K562 (cell line): ENCODE data around the gene CFAP221. TPM values are rescaled to one million over a fixed set of nuclear protein-coding genes. Genes with fewer than 3 reads are reported as not detected.

Experiments
- GATA2 ChIP-seq: sonication (generic); formaldehyde crosslinking; IDR thresholded peaks from 2 replicates; pipeline ENCODE4 v1.4.0; 2020; ENCODE audit warnings: mild to moderate bottlenecking, missing genetic modification reagents
- GATAD2A ChIP-seq: fragments of 450-650 bp; IDR thresholded peaks from 2 replicates; pipeline ENCODE4 v1.6.1; 2017
- MECOM ChIP-seq: fragments of 250-450 bp; sonication (Bioruptor Pico); IDR thresholded peaks from 2 replicates; pipeline ENCODE4 v1.8.0; 2022; ENCODE audit warnings: inconsistent platforms
- NFYB ChIP-seq: IDR thresholded peaks from 2 replicates; pipeline ENCODE4 v1.6.1; 2011; ENCODE audit warnings: mild to moderate bottlenecking, moderate library complexity; ENCODE audit not compliant: insufficient read length; ENCODE audit errors: extremely low read depth
- PHF8 ChIP-seq: fragments of 200-600 bp; sonication (generic); IDR thresholded peaks from 2 replicates; pipeline ENCODE4 v1.6.1; 2012; ENCODE audit warnings: mixed run types, mild to moderate bottlenecking, inconsistent platforms, low read length, moderate library complexity, borderline replicate concordance
- SIRT6 ChIP-seq: IDR thresholded peaks from one replicate; pipeline ENCODE4 v1.6.1; 2012; ENCODE audit warnings: low read depth, mild to moderate bottlenecking, control low read depth, inconsistent platforms, low read length, moderate library complexity
- YY1 ChIP-seq, 3 experiments: IDR thresholded peaks; 2 replicates each; pipeline ENCODE4 v1.6.1; 2011; ENCODE audit warnings: low read length in 2 of 3, mild to moderate bottlenecking in 2 of 3, moderate library complexity in 2 of 3, borderline replicate concordance in 1 of 3, control low read depth in 1 of 3, low read depth in 1 of 3; ENCODE audit not compliant: insufficient read depth in 3 of 3, insufficient replicate concordance in 2 of 3, control insufficient read depth in 1 of 3, insufficient read length in 1 of 3; ENCODE audit errors: extremely low read depth in 1 of 3
- ZC3H11A ChIP-seq: IDR thresholded peaks from 2 replicates; pipeline ENCODE4 v1.6.1; 2012; ENCODE audit warnings: low read depth, low read length, improper control_type of control experiment
- ZNF184 ChIP-seq: sonication (generic); formaldehyde crosslinking; IDR thresholded peaks from 2 replicates; pipeline ENCODE4 v1.5.0; 2020; ENCODE audit warnings: missing genetic modification reagents
- ZNF347 ChIP-seq: fragments of 450-650 bp; formaldehyde crosslinking; IDR thresholded peaks from 2 replicates; pipeline ENCODE4 v1.4.0; 2020; ENCODE audit warnings: low read depth, mild to moderate bottlenecking, moderate library complexity
- ZNF551 ChIP-seq: fragments of 250-450 bp; sonication (Bioruptor Pico); IDR thresholded peaks from 2 replicates; pipeline ENCODE4 v1.5.0; 2021; ENCODE audit warnings: mild to moderate bottlenecking, moderate library complexity
- ZNF584 ChIP-seq: fragments of 200-800 bp; sonication (Bioruptor generic); IDR thresholded peaks from 2 replicates; pipeline ENCODE4 v1.6.1; 2016; ENCODE audit warnings: low read depth, mild to moderate bottlenecking, missing genetic modification characterization, missing compliant biosample characterization
- ZZZ3 ChIP-seq: fragments of 450-650 bp; IDR thresholded peaks from 2 replicates; pipeline ENCODE4 v1.6.1; 2016; ENCODE audit warnings: antibody characterized with exemption, mild to moderate bottlenecking, moderate library complexity
- polyA plus RNA-seq, 8 experiments: library from polyadenylated mRNA; depleted of rRNA in 4 of 8; stranded (reverse) in 5 of 8; unstranded in 3 of 8; fragments of >200 nt; fragmentation: Nextera tagmentation in 2 of 8; fragmentation: Illumina TruSeq in 1 of 8; extraction: Ambion mirVana in 2 of 8; extraction: Trizol in 1 of 8; gene quantifications; 2 replicates each; pipeline versions ENCODE4 v1.2.1 to v1.2.3, GENCODE V29; 2011 to 2014; ENCODE audit warnings: inconsistent platforms in 1 of 8, missing spikeins in 1 of 8
- total RNA-seq, 7 experiments: library from RNA; depleted of rRNA in 6 of 7; stranded (reverse); fragments of >200 nt in 6 of 7; fragmentation: Illumina TruSeq in 2 of 7; extraction: Trizol in 2 of 7; gene quantifications; 2 replicates each; pipeline versions ENCODE4 v1.2.1 to v1.2.3, GENCODE V29; 2011 to 2021; ENCODE audit warnings: low replicate concordance in 1 of 7
- TF ChIP-seq, protein P1 (sequence below): fragments of 450-650 bp; IDR thresholded peaks from 2 replicates; pipeline ENCODE4 v1.6.1; 2016
- TF ChIP-seq, protein P2 (sequence below), 2 experiments: fragments of 450-650 bp; formaldehyde crosslinking in 1 of 2; IDR thresholded peaks; 2 replicates each; pipeline versions ENCODE4 v1.4.0 to v1.6.1; 2014 to 2020; ENCODE audit warnings: mild to moderate bottlenecking in 2 of 2, borderline replicate concordance in 1 of 2, low read depth in 1 of 2

The CFAP221 gene
- total and polyA plus RNA-seq, 9 of the 15 experiments (the other 6 are each of a cell fraction or from before 2014, with no cell fraction given): 0.09 to 1.4 (median 0.65) TPM

DNA sequence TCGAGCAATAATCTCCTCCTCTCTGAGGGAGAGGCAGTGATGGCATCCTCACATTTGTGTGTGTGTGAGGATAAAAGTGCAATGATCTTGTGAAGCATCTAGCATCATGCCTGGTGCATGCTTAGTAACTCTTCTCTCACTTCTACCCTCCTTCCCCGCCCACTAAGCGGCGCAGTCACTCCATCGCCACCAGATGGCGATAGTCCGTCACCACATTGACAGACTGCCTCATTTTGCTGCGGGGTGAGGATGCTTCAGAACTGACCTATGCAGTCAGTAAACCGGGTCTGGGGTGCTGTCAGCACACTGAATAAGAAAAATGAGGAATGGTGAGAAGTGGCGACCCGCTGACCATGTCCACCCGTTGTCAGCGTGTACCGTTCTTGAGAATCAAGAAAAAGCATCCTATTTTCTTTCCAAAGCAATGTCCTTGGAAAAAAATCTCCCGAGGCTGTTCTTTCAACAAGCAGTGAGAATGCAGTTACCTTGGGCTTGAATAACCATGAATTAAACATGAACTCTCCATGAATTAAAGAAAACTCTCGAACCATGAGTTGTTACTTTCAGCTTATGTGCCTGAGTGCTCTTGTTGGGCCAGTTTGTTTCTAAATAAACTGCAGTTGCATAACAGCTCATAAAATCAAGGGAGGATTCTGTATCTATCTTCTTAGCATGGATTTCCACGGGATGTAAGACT is 97.5 kb downstream of the CFAP221 start (continued):
- TF ChIP-seq ZC3H11A: no peak
- TF ChIP-seq GATAD2A: no peak
- TF ChIP-seq ZNF347 (CRISPR knock-in tag): no peak
- TF ChIP-seq NFYB: no peak
- no peak for TF ChIP-seq PHF8
- peak in 1 of 3 experiments; percentile 15 for TF ChIP-seq YY1 (IDR thresholded peaks at IDR 0.05; ENCODE audit: borderline replicate concordance in 1 of 3, control insufficient read depth in 1 of 3, extremely low read depth in 1 of 3, insufficient read depth in 3 of 3, insufficient read length in 1 of 3, insufficient replicate concordance in 2 of 3, low read depth in 1 of 3, low read length in 2 of 3)
- TF ChIP-seq, protein P1, sequence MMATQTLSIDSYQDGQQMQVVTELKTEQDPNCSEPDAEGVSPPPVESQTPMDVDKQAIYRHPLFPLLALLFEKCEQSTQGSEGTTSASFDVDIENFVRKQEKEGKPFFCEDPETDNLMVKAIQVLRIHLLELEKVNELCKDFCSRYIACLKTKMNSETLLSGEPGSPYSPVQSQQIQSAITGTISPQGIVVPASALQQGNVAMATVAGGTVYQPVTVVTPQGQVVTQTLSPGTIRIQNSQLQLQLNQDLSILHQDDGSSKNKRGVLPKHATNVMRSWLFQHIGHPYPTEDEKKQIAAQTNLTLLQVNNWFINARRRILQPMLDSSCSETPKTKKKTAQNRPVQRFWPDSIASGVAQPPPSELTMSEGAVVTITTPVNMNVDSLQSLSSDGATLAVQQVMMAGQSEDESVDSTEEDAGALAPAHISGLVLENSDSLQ: 0 out of 2 replicates have a peak, but pooled peaks have one; percentile 15
- no peak for TF ChIP-seq ZNF584 (CRISPR knock-in tag)
- no peak for TF ChIP-seq MECOM (CRISPR knock-in tag)
- TF ChIP-seq GATA2 (CRISPR knock-in tag): no peak
- TF ChIP-seq ZNF551: no peak
- TF ChIP-seq ZZZ3: no peak
- no peak for TF ChIP-seq ZNF184 (CRISPR knock-in tag)
- TF ChIP-seq, protein P2, sequence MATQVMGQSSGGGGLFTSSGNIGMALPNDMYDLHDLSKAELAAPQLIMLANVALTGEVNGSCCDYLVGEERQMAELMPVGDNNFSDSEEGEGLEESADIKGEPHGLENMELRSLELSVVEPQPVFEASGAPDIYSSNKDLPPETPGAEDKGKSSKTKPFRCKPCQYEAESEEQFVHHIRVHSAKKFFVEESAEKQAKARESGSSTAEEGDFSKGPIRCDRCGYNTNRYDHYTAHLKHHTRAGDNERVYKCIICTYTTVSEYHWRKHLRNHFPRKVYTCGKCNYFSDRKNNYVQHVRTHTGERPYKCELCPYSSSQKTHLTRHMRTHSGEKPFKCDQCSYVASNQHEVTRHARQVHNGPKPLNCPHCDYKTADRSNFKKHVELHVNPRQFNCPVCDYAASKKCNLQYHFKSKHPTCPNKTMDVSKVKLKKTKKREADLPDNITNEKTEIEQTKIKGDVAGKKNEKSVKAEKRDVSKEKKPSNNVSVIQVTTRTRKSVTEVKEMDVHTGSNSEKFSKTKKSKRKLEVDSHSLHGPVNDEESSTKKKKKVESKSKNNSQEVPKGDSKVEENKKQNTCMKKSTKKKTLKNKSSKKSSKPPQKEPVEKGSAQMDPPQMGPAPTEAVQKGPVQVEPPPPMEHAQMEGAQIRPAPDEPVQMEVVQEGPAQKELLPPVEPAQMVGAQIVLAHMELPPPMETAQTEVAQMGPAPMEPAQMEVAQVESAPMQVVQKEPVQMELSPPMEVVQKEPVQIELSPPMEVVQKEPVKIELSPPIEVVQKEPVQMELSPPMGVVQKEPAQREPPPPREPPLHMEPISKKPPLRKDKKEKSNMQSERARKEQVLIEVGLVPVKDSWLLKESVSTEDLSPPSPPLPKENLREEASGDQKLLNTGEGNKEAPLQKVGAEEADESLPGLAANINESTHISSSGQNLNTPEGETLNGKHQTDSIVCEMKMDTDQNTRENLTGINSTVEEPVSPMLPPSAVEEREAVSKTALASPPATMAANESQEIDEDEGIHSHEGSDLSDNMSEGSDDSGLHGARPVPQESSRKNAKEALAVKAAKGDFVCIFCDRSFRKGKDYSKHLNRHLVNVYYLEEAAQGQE (IDR thresholded peaks at IDR 0.05; ENCODE audit: borderline replicate concordance): peak; percentile 62; the same call in 1 of the 2 replicates
- TF ChIP-seq, protein P2 (CRISPR knock-in tag; IDR thresholded peaks at IDR 0.05; ENCODE audit: low read depth): no peak
- TF ChIP-seq SIRT6: no peak
